ENCODE measurements around the gene CTAGE9.
"Not testable (repeated sequence)": the region's sequence is repeated elsewhere in the genome, so short reads cannot be mapped to it uniquely, and the experiment has no call there.

Gene CTAGE9

DNA sequence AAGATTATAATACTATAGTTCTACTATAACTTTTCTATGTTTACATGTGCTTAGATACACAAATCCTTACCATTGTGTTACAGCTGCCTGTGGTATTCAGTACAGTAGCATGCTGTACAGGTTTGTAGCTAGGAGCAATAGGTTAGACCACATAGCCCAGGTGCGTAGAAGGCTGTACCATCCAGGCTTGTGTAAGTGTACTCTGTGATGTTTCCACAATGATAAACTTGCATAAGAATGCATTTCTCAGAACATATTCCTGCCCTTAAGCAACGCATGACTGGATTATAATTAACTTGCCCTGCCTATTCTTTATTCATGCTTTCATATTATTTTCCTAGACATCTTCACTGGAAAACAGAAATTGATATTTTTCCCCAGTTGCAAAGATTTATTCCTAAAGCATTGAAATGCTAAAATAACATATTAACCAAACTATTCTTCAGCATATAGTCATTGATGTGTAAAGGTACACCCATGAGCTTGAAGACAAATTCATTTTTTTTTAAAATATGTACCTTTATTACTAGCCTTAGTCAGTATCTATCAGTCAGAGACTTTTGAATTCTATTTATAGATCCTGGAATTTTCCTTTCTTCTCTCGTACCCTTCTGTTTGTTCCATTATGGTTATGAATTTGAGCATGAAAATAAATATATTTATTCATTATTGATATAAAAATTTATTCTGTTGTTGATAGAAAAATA lies 7.2 kb upstream of the CTAGE9 start:
- DNase-seq (ENCODE audit: extremely low spot score), result no peak
- ChIA-PET CTCF (interaction anchor here (1.2 kb wide), 1 partner anchor 11 kb away, joined by 3 read pairs; no protein-coding TSS in a partner anchor), POLR2A (no interaction called here)
- TF ChIP-seq, protein P1, sequence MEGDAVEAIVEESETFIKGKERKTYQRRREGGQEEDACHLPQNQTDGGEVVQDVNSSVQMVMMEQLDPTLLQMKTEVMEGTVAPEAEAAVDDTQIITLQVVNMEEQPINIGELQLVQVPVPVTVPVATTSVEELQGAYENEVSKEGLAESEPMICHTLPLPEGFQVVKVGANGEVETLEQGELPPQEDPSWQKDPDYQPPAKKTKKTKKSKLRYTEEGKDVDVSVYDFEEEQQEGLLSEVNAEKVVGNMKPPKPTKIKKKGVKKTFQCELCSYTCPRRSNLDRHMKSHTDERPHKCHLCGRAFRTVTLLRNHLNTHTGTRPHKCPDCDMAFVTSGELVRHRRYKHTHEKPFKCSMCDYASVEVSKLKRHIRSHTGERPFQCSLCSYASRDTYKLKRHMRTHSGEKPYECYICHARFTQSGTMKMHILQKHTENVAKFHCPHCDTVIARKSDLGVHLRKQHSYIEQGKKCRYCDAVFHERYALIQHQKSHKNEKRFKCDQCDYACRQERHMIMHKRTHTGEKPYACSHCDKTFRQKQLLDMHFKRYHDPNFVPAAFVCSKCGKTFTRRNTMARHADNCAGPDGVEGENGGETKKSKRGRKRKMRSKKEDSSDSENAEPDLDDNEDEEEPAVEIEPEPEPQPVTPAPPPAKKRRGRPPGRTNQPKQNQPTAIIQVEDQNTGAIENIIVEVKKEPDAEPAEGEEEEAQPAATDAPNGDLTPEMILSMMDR (IDR thresholded peaks at IDR 0.05; ENCODE audit: control extremely low read depth, extremely low read depth, low read depth, missing control alignments), result no peak

DNA sequence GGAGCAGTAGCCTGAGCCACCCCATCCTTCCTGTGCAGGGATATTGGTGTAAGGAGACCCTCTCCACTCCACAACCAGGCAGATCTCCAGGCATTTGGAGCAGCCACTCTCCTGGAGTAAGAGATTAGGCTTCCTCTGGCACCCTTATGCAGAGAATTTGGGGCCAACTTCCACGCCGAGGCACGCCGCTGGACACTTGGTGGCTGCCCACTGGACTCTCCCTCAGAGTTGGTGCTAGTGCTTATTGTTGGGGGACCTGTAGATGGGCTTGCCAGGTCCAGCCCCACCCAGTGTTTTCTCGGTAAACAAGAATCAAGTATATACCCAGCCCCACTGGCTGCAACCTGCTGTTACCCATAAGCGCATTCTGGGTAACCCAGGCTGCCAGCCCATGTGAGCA lies 4.8 kb upstream of the CTAGE9 start:
- POLR2A ChIA-PET; DNase-seq (ENCODE audit: extremely low spot score); CTCF ChIA-PET: not testable (repeated sequence)

DNA sequence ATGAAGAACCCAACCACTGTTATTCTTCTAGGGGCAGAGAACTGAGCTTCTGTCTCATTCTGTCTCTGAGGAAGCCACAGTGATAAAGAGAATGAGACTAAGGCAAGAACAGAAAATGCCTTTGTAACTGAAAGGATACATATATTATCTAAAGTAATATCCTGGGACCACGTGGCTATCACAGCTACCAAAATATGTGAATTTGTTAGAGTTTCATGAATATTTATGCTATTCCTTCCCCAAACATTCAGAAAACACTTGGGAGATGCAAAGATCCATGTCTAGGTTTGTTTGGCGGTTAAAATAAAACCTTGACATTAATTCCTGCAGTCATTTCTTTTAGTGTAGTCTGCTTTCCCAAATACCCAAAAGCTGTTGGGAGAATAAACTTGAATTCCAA lies 6.9 kb downstream of the CTAGE9 start:
- DNase-seq (ENCODE audit: extremely low spot score); CTCF ChIA-PET; POLR2A ChIA-PET: not testable (repeated sequence)

DNA sequence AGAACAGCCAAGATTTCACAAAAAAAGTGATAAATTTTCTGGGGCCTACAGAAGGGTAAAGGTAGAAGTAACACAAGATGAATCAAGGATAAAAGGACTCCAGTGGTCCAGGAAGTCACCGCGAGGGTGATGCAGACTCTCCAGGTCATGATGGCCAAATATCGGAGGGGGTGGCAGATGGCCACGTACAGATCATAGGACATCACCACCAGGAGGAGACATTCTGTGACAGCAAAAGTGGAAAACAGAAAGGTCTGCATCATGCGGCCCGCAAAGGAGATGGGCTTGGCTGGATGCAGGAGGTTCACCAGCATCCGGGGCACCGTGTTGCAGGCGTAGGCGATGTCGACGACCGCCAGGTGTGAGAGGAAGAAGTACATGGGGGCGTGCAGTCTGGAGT lies 10.0 kb downstream of the CTAGE9 start:
- POLR2A ChIA-PET, result not testable (repeated sequence)

DNA sequence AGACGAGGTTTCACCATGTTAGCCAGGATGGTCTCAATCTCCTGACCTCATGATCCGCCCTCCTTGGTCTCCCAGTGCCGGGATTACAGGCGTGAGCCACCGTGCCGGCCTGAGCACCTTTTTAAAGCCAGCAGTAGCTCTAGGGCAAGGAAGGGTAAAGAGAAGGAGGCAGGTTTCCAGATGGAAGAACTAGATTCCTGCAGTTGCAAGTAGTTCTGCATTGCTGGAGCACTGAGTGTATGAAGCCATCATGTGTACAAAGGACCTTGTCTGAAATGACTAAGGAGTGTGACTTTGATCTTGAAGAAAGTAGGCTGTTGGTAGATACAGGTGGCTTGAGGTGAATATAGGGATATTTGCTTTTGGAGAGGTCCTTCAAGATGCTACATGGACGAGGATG lies 13.9 kb downstream of the CTAGE9 start:
- ChIA-PET POLR2A (no interaction called here), CTCF (interaction anchor here (2.7 kb wide), 1 partner anchor 214 kb away, joined by 20 read pairs; no protein-coding TSS in a partner anchor)
- no peak for DNase-seq (ENCODE audit: extremely low spot score)
- TF ChIP-seq, protein P1 (IDR thresholded peaks at IDR 0.05; ENCODE audit: control extremely low read depth, extremely low read depth, low read depth, missing control alignments), result no peak

More for the DNA sequence above, 10.0 kb downstream of the CTAGE9 start:
- CTCF ChIA-PET; DNase-seq (ENCODE audit: extremely low spot score): not testable (repeated sequence)

DNA sequence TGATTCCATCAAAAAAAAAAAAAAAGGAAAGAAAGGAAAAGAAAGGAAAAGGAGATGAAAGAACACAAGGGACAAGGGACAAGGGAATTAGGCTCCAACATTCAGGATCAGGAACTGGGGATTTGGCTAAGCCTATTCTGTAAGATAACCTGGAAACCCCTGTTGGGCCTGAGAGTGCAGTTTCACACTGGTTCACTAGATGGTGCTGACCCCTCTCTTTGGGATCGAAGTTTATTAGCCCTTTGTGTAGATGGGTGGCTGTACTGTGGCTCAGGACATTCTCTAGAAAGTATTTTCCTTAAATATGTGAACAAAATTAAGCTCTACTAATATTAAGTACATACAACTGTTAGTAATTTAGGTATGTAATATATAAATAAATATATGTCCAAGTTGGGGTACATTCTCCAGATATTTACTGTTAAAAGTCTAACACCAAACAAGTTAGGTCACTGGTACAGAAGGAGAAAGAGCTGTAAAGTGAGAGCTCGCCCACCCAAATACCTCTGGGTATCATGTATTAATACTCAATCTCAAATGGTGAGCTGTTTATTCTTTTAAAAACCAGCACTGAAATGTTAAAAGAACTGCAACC lies 15.9 kb downstream of the CTAGE9 start:
- TF ChIP-seq, protein P1 (IDR thresholded peaks at IDR 0.05; ENCODE audit: control extremely low read depth, extremely low read depth, low read depth, missing control alignments), result peak; percentile 50
- DNase-seq (ENCODE audit: extremely low spot score), result peak; percentile 62
- POLR2A ChIA-PET, result no interaction called here
- CTCF ChIA-PET, result interaction anchor here (0.8 to 2.7 kb wide), 14 partner anchors 18 to 531 kb away, joined by 3 to 20 read pairs (median 4); no protein-coding TSS in a partner anchor

DNA sequence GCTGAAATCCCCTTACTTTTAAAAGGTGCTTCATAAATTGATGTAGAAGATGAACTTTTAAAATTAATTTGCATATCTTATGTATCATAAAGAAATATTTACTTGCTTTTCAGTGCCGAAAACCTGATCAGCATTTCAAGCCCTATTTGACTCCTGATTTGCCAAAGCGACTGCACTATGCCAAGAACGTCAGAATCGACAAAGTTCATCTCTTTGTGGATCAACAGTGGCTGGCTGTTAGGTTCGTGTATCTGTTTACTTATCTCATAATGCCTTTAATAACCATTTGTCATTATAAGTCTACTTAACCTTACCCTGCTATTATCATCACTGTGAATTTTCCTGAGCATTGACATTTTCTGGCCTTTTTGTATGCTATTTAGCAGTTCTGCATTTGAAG lies 17.4 kb downstream of the CTAGE9 start:
- TF ChIP-seq, protein P1 (IDR thresholded peaks at IDR 0.05; ENCODE audit: control extremely low read depth, extremely low read depth, low read depth, missing control alignments), result no peak
- DNase-seq (ENCODE audit: extremely low spot score), result no peak
- ChIA-PET CTCF (no interaction called here), POLR2A (no interaction called here)

DNA sequence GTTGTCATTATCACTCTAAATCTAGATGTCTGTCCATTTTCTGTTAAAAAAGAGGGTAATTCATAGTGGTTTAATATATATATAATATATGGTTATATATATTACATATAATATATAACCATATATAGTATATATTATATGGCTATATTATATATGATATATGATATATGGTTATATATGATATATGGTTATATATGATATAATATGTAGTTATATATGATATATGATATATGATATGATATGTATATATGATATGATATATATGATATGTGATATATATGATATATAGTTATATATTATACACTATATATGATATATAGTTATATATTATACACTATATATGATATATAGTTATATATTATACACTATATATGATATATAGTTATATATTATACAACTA lies 18.2 kb downstream of the CTAGE9 start:
- DNase-seq (ENCODE audit: extremely low spot score), result no peak
- TF ChIP-seq, protein P1 (IDR thresholded peaks at IDR 0.05; ENCODE audit: control extremely low read depth, extremely low read depth, low read depth, missing control alignments), result no peak
- CTCF ChIA-PET, result no interaction called here
- POLR2A ChIA-PET, result no interaction called here
